ENCODE data around the gene CNBP. TPM values are rescaled to one million over a fixed set of nuclear protein-coding genes. Genes with fewer than 3 reads are reported as not detected.

The CNBP gene
- total and polyA plus RNA-seq, 2 of the 4 experiments (the other 2 are of a cell fraction): 217 to 223 TPM

DNA sequence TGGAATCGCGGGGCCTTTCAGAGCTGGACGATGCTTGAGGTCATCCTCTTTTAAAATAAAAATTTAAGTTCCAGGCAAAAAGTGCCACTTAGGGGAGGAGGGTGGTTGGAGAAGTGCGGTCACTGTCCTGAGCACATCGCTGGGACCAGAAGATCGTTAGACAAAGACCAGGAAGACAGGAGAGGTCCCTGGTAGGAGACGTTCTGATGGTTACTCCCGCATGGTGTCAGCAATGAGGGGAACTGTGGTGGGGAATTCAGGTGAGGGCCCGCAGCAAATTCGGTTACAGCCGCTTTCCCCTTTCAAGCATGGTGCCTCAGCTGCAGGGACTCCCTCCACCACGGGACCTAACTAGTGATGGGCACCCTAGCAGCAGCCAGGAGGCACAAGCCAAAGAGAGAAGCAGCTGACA is 21.8 kb downstream of the CNBP start:
- H3K18ac ChIP-seq (ENCODE audit: low read depth, low read length): no peak overlapping the region
- H4K20me1 ChIP-seq (ENCODE audit: insufficient read depth, low read length): no peaks in the 10 kb centered on the region
- no peak overlapping the region for H2BK15ac ChIP-seq (ENCODE audit: low read depth, low read length)
- H3K56ac ChIP-seq (ENCODE audit: extremely low read depth, insufficient read depth, low read length): peak overlapping the region; percentile 89
- intact Hi-C loops (cut with micrococcal nuclease): loop anchor here (1.0 kb wide), 3 partner anchors 83 to 192 kb away; partner anchors contain the start of gene COPG1
- peak overlapping the region; percentile 99 for H2AFZ ChIP-seq (replicated peaks; ENCODE audit: low read length, poor library complexity)
- H2AK9ac ChIP-seq (replicated peaks; ENCODE audit: low read depth, low read length, poor library complexity): peak overlapping the region; percentile 75
- no peaks in the 10 kb centered on the region for H3K9me3 ChIP-seq (ENCODE audit: control insufficient read depth, insufficient read depth, low read length)
- peaks cover 13% of the 10 kb centered on the region for H3K36me3 ChIP-seq (ENCODE audit: control insufficient read depth, insufficient read depth, low read length)
- H4K8ac ChIP-seq (ENCODE audit: low read depth in 2 of 2, low read length in 2 of 2): peak overlapping the region; percentile 66 to 96
- ChIA-PET CTCF (interaction anchor here (0.6 to 2.1 kb wide), 6 partner anchors 18 to 192 kb away, joined by 3 to 23 read pairs (median 4); no protein-coding TSS in a partner anchor), POLR2A (ENCODE audit: unreplicated experiment) (interaction anchor here (0.5 kb wide), 1 partner anchor 34 kb away, joined by 3 read pairs; no protein-coding TSS in a partner anchor)
- H2BK5ac ChIP-seq (ENCODE audit: low read depth, low read length, poor library complexity, severe bottlenecking): peak overlapping the region; percentile 73
- H2AK5ac ChIP-seq (ENCODE audit: low read depth, low read length): peak overlapping the region; percentile 76
- H3K4me2 ChIP-seq (ENCODE audit: low read depth, low read length): peak overlapping the region; percentile 84
- H2BK120ac ChIP-seq (ENCODE audit: low read depth, low read length): no peak overlapping the region; the same call in 1 of the 2 replicates
- peak; percentile 15 for ATAC-seq (ENCODE audit: low read depth)
- peaks cover 2% of the 10 kb centered on the region for H3K4me1 ChIP-seq (ENCODE audit: control insufficient read depth, insufficient read depth, low read length)
- H3K9me1 ChIP-seq (ENCODE audit: insufficient read depth, low read length): 0 out of 2 replicates have a peak, but pooled peaks cover 4% of the 10 kb centered on the region
- BruUV-seq (replicated peaks): no TSS peak
- H3K27me3 ChIP-seq (ENCODE audit: control insufficient read depth, insufficient read depth, low read length): no peaks in the 10 kb centered on the region
- H3K9ac ChIP-seq (ENCODE audit: low read depth, low read length): peak overlapping the region; percentile 83
- peak overlapping the region; percentile 90; the same call in 1 of the 2 replicates for H4K91ac ChIP-seq (ENCODE audit: insufficient read depth, low read depth, low read length)
- peak overlapping the region; percentile 77 for H4K5ac ChIP-seq (ENCODE audit: low read depth, low read length)
- in situ Hi-C loops (cut with MboI; ENCODE audit: low sequenced_read_pairs): no loop called here
- WGBS, 2 experiments (ENCODE audit: extremely low coverage in 2 of 2, insufficient read length in 1 of 2): no CpG with 5 or more reads among the region's 12 CpGs
- H3K23ac ChIP-seq (ENCODE audit: low read depth, low read length): peak overlapping the region; percentile 89
- TF ChIP-seq RCOR1 (IDR thresholded peaks at IDR 0.05; ENCODE audit: insufficient replicate concordance, low read length) (no peak), NFE2L2 (IDR thresholded peaks at IDR 0.05; ENCODE audit: low read depth, low read length) (no peak), MAZ (IDR thresholded peaks at IDR 0.05; ENCODE audit: borderline replicate concordance, low read depth, low read length) (no peak), SMC3 (IDR thresholded peaks at IDR 0.05; ENCODE audit: low read depth, low read length) (no peak), MXI1 (IDR thresholded peaks at IDR 0.05; ENCODE audit: borderline replicate concordance, low read depth, low read length) (no peak; the same call in 1 of the 2 replicates), MAFK (IDR thresholded peaks at IDR 0.05; ENCODE audit: low read depth, low read length) (no peak), CEBPB (IDR thresholded peaks at IDR 0.05; ENCODE audit: low read depth, low read length) (no peak), CHD1 (IDR thresholded peaks at IDR 0.05; ENCODE audit: low read depth, low read length) (no peak), BHLHE40 (IDR thresholded peaks at IDR 0.05; ENCODE audit: low read depth, low read length) (no peak), RFX5 (IDR thresholded peaks at IDR 0.05; ENCODE audit: low read depth, low read length) (no peak)
- TF ChIP-seq, protein P1, sequence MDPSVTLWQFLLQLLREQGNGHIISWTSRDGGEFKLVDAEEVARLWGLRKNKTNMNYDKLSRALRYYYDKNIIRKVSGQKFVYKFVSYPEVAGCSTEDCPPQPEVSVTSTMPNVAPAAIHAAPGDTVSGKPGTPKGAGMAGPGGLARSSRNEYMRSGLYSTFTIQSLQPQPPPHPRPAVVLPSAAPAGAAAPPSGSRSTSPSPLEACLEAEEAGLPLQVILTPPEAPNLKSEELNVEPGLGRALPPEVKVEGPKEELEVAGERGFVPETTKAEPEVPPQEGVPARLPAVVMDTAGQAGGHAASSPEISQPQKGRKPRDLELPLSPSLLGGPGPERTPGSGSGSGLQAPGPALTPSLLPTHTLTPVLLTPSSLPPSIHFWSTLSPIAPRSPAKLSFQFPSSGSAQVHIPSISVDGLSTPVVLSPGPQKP (IDR thresholded peaks at IDR 0.05; ENCODE audit: borderline replicate concordance, low read depth, low read length): no peak
- peaks cover 9 to 39% of the 10 kb centered on the region in 2 experiments for H3K79me1 ChIP-seq (ENCODE audit: low read depth in 1 of 2, low read length in 2 of 2)
- H3K27ac ChIP-seq (ENCODE audit: insufficient read depth, low read length): peak overlapping the region; percentile 85
- dilution Hi-C loops (cut with HindIII; ENCODE audit: low sequenced_read_pairs, unreplicated experiment): no loop called here
- peak; percentile 8 for DNase-seq
- H3K4me3 ChIP-seq (ENCODE audit: insufficient read depth, low read depth, low read length): peak overlapping the region; percentile 67
- H3K14ac ChIP-seq (replicated peaks; ENCODE audit: low read depth, low read length): peak overlapping the region; percentile 80
- H3K4ac ChIP-seq (ENCODE audit: low read depth, low read length): peak overlapping the region; percentile 89
- no peak overlapping the region for H2BK20ac ChIP-seq (ENCODE audit: low read depth, low read length)
